GOT3 (cell line): ENCODE results near the gene SPOCK1.
"Not testable (repeated sequence)": the region's sequence is repeated elsewhere in the genome, so short reads cannot be mapped to it uniquely, and the experiment has no call there.

Experiments
- DNase-seq: peaks from one replicate; lab custom pipeline; 2025; ENCODE audit warnings: mixed read lengths; lab: John Stamatoyannopoulos, UW

SPOCK1 gene

DNA sequence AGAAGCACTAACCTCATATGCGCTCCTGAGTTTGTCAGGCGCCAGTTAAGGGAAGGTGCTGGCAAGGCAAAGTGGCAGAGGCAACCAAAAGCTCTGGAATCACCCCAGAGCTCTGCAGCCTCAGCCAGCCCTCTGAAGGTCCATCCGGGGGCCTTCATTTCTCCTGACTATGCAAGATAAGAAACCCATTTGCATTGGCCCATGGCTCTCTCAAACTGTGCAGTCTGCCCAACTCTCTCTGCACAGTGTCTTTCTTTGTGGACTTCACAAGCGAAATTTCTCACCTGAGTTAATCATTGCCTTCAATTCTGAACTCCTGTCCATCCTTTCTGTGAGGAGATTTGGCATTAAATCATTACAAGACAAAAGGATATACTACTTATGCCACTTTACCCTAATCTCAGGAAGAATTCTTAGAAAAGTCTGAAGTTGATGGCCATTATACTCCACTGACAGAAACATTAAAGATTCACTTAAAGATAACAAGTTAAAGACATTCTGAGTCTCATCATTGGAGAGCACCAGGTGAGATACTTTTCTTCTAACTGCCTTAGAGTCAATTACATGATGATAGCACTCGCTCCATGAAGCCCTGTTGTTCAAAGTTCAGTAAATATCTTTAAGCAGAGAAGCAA lies 235.6 kb downstream of the SPOCK1 start:
- DNase-seq = no peak

DNA sequence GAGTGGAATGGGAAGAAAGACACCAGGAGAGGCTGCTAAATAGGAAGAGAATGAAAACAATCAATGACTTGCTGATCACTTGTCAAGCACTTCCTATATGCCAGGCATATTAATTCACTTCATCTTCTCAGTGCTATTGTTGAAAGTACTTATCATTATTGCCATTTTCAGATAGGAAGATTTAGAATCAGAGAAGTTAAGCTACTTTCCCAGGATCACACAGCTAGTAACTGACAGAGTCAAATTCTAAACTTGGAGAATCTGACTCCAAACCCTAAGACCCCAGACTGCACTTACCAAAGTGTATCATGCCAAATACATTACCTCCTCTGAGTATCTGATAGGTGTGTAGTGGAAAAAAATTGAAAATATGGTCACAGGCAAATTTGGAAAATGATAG lies 236.3 kb downstream of the SPOCK1 start:
- no peak for DNase-seq

DNA sequence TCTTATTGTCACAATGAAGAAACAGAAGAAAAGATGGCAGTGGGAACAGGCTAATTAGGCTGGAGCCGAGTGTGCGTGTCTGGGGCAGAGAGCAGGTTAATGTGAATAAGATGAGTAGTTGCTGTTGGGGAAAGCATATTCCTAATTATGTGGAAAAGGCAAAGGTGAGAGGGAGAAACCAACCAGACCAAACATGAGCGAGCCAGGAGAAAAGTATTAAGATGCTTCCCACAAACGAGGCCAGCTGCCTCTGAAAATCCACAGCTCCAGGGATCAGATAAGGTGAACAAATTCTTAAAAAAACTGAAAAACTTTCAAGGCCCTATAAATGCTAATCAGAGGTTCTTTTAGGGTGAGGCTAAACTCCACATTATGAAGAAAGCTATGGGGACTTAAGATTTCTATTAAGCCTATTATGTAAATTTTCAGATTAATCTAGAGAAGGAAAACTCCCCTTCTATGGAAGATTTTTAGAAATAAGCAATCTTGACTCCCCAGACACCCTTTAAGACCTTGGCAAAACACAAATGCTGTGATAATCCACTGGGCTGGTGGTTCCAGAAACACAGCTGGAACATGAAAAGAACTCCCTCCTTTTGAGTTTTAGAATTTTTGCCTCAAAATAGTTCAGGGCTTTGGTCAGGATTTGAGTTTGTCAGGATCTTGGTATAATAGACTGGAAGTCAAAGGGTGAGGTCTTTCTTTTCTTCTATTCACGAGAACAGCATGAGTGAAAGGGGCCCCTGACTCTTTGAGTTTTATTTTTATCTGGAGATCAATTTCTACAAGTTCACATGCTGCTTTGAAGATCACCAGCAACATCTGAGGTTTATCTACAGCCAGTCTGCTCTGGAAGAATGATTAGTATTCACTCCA lies 238.1 kb downstream of the SPOCK1 start:
- no peak for DNase-seq

DNA sequence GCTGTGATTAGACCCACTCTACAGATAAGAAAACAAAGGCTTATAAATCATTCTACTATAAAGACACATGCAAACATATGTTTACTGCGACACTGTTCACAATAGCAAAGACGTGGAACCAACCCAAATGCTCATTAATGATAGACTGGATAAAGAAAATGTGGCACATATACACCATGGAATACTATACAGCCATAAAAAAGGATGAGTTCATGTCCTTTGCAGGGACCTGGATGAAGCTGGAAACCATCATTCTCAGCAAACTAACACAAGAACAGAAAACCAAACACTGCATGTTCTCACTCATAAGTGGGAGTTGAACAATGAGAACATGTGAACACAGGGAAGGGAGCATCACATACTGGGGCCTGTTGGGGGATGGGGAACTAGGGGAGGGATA lies 240.0 kb downstream of the SPOCK1 start:
- DNase-seq = not testable (repeated sequence)

DNA sequence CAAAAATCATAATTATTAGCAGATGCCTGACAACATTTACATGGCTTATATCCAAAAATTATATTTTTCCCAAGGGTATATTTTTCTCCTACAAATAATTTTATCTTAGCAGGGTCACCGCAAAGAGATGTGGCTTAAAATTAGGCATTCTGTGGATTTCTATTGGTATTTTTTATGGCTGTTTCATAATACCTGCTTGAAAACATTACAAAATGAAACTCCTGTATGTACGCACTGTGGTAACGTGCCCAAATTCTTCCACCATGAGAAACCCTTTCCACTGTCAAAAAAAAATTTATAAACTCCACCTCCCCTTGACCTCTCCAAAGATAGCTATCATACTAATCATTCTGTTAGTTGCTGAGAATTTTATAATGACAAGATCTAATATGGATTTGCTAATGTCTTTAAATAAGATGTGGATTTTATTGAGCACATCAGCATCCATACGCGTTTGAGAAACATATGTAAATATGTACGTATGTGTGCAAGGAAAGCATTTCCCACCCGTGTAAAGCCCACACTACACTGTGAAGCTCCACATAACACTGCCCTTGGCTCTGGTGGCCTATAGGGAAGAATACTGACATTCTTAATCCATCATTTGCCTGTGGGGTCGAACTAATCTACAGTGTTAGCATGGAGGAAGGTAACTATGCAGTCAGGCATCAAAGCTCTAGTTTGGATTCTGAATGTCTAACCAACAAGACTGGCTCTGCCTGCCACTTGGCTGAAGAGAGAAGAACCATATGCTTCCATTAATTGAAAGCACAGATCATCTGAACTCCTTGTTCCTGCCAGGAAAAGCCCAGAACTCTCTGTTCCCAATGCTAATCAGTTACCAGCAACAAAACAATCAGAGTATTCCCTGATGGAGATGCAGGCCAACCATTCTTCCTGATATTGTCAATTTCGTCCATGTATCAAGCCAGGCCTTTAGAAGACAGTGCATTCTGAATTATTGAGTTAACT lies 244.7 kb downstream of the SPOCK1 start:
- DNase-seq = no peak

DNA sequence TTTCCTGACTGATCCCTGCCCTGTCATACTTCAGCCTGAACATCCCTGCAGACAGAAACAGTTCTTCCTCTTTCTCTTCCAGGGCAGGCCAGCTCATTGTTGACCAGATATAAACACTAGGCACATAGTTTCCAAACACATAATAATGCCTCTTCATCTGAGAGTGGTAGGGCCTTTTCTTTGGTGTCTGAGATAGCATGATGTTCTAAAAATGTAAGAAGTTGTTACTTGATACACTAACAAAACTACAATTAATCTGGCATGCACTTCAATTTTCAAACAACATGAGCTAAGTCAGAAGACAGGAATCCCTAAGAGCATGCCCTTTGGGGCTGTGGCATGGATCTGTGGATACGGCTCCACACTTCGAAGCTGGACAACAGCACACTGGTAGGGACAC lies 246.6 kb downstream of the SPOCK1 start:
- DNase-seq = no peak

DNA sequence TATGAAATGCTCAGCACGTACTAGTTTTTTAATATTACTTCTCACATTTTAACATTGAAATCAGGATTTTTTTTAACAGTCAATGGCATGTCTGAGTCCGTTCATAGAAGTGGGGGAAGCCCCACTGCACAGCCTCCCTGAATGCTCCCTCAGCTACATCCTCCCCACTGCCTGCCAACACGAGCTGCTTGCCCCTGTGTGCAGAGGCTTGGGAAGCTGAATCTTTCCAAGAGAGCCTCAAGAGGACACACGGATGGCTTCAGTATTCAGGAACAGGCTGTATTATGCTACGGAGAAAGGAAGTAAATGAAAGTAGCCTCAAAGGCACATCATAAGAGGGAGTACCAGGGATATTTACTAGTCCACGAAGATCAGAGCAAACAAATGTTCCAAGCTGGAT lies 248.7 kb downstream of the SPOCK1 start:
- no peak for DNase-seq

DNA sequence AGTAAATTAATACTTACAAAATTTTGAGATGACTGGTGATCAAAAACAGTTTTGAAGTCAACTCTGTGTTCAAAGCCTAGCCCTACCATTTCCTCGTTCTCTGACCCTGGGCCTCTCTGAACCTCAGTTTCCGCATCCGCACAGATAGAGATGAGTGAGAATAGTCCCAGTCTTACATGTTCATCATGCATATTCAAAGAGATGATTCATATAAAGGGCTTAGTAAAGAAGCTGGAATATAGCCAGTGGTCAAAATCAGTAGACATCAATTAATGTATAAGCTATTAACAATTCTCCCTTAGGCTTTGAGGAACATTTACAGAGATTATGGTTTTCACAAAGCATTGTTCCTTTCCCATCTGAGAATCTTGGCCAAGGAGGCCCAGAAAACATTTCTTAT lies 250.6 kb downstream of the SPOCK1 start:
- DNase-seq = no peak

DNA sequence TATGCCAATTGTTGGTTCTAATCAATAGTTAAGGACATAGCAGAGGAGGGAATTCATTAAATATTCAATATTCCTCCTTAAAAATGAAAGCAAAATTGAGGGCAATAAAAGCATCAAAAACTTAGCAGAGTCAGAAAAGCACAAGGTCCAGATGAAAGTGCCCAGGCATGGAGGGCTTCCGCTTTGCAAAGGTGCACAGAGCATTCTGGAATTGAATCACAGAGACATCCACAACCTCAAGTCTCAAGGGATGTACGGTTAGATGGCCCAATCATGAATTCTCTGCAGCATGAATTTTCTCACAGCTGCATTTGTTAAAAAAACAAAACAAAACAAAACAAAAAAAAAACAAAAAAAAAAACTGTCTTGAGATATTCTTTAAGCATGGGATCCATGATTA lies 253.7 kb downstream of the SPOCK1 start:
- no peak for DNase-seq

DNA sequence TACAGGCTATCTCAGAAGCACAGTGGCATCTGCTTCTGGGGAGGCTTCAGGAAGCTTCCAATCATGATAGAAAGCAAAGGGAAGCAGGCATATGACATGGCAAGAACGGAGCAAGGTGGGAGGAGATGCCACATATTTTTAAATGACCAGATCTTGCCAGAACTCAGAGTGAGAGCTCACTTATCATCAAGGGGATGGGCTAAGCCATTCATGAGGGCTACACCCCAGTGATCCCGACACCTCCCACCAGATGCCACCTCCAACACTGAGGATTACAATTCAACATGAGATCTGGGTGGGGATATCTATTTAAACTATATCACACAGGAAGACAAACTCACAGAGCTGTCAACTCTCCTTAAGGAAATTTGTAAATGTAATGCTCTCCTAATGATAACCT lies 258.8 kb downstream of the SPOCK1 start:
- no peak for DNase-seq

DNA sequence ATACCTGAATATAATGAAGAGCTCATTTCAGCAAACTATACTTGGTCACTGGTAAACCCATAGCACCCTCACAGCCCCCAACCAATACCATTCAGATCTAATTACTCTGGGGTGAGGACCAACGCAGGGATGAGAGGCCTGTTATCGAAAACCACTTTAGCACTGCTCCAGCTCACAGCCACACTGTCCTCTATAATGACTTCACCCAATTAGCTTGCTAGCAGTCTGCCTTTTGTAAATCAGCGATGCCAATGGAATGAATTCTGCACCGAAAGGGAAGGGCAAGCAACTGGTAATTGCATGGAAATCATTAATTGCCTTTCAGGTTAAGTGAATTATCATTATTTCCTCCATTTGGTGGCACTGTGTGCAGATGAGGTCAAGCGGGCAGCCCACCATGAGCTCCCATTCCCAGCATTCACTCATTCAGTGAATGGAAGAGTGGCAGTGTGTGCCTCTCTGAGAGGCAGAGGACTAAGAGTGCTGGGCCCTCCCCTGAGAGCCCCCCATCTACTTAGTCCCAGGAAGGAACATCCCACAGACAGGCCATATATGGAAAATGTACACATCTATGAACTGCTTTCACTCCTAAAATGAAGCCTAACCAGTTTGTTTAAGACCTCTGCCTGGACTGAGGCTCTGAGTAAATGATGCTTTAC lies 262.1 kb downstream of the SPOCK1 start:
- no peak for DNase-seq

DNA sequence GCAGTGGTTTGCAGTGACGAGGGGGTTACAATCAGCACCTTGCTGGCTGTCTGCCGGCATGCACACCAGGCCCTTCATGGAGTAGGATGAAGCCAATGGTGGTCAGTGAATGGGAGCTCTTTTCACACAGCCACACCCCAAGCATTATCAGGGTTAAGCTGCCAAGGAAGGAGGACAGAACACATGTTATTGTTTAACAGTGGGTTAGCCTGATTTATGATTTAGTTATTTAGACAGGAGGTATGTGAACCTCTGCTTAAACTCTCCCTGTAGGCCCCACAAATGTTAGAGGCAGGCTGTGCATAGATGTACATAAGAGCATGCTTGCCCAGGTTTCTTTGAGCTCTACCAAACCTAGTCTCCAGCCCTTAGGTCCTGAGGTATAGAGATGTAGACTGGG lies 262.9 kb downstream of the SPOCK1 start:
- DNase-seq = no peak

DNA sequence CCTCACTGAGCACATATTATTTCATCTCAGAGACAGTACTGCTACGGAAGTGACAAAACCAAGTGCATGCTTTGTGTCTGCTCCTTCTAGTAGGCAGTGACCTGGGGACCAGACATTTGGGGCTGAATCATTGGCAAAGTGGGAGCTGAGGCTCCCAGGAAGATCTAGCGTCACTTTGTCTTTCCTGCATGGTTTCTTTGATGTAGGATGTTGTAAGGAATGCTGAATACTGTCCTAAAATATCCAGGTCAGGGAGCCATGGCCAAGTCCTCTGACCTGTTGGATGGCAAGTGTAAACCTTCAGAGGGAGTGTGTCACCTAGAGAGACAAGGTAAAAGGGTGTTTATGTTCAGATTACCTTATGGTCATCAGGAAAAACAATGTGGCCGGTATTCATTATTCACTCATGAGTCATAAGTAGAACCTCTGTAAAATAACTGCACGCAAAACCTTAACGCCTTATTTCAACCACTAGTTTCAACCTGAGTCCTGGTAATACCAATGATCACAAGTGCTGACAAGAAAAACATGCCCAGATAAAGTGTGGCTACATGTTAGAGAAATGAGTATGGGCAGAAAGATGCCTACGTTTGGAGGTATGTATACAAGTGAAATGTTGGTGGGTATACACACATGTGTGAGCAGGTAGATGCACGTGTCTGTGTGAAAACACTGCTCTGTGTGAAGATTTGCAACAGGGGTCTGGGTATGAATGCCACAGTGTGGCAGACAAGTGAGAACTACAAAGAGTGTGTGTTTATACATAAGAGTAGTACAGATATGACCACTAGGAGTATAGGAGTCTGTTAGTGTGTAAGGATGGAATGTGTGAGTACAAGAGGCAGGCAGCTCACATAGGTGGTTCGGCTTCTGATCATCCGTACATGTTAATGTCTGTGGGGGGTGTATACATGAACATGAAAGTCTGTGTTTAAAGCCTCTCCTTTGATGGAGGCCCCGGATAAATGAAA lies 263.9 kb downstream of the SPOCK1 start:
- DNase-seq = no peak

DNA sequence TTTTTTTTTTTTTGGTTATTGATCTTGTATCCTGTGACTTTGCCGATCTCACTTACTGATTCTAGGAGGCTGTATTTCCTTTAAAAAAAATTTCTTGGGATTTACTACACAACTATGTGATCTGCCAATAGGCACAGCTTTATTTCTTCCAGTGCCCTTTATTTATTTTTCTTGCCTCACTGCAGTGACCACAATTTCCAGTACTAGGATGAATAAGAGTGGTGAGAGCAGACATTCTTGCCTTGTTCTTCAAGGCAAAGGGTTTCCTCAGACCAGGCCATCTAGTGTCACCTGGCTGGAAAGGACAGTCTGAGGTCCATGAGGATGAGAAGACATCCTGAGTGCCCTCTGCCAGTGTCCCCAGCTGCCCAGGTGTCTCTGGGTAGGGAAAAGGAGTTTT lies 265.4 kb downstream of the SPOCK1 start:
- no peak for DNase-seq

DNA sequence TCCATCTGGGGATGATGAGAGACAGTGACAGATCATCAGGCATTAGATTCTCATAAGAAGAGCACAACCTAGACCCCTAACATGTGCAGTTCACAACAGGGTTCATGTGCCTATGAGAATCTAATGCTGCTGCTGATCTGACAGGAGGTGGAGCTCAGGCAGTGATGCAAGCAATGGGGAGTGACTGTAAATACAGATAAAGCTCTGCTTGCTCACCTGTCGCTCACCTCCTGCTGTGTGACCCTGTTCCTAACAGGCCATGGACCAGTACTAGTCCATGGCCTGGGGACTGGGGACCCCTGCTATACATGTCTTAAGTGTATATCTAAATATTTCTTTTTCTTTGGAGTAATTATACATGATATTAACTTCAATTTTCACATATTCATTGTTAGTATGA lies 265.8 kb downstream of the SPOCK1 start:
- DNase-seq = not testable (repeated sequence)

DNA sequence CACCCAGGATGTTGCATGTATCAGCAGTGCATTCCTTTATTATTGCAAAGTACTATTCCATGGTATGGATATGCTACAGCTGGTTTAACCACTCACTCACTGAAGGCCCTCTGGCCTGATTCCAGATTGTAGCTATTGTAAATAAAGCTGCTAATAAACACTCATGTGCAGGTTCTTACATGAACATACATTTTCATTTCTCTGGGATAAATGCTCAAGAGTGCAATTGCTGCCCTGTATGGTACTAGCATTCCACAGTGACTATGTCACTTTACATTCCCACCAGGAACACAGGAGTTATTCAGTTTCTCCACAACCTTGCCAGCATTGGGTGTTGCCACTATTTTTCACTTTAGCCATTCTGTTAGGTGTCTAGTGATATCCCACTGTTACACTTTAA lies 267.6 kb downstream of the SPOCK1 start:
- DNase-seq = no peak

DNA sequence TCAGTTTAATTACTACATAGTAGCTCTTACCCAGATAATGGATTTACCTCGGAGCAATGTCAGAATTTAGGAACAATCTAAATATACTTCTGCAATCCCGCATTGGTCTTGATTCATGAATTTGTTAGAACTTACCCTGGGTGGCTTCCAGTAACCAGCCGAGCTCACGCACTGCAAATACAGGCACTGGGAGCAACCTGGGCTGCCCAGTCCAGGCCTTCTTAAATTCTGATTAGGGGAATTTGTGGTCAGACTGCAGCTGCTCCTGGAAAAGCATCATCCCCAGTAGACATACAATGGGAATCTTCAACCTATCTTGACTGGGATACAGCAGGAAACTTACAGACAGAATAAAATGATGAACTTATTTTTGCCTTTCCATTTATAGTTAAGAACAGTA lies 270.3 kb downstream of the SPOCK1 start:
- DNase-seq = no peak

DNA sequence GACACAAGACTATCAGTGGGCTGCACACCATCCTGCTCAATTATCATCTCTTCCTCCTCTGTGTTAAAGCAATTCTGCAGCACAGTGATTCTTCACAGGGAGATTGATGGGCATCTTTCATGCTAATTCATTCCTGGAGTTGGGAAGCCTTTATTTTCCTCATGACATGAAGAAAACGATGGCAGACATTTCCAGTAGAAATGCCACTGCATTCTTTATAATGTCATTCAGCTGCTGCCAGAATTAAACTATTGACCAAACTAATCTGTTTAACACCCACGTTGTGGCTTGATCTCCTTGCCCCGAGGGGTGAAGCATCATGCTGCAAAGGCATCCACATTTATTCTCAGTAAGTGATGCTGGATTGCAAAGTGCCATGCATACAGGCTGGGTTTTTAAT lies 273.0 kb downstream of the SPOCK1 start:
- no peak for DNase-seq

DNA sequence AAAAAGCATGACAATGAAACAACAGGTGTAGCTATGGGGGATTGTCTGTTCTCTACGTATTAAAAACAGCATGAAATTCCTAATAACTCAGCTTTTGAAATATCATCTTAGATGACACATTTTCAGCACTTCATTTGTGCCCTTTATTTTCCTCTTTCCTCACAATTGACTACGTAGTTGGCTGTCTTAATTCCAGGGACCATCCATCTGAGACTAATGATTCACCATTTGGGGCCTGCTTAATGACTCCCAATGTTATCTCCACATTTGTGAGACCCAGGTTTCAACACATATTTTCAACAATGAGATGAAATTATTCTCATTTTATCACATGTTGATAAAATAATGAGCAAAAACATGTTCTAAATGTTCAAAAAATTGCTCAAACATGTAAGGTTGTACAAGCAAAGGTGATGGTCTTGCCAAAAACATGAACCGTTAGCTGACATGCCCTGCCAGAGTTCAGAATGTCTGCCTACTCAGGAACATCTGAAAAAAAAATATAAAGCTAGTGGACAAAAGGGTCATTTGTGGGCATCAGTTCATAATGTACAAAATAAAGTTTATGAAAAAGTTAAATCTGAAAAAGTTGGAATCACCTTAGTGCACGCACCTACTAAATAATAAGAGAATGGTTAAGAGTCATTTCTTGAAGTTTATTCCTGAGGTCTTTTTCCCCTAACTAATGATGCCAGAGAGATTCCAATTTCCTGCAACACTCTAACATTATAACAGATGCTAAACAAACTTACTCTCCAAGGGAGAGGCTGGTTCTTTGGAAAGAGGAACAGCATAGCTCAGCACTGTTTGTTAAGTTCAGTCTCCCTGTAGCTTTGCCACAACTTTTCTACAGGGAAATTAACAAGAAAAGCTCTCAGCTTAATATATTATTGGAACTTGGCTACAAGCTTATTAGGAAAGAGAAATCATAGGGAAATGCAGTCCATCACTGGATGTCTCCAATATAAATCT lies 275.5 kb downstream of the SPOCK1 start:
- DNase-seq = no peak

DNA sequence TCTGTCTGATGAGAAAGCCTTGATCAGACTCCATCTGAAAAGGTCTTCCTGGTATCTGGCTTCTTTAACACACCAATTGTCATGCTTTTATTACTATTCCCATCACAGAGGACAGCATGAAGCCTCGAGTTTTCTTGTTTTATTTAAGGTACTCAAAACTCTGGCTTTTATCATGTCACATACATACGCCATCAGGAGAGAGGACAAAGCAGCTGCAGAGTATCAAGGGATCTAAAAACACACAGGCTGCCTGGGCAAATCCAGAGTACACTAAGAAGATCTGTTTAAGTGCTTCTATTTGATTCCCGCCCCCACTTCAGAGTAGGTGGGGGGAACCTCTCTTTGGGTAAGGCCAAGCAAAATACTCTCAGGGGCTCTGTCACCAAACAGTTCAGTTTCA lies 277.2 kb downstream of the SPOCK1 start:
- no peak for DNase-seq
